Measurements from ENCODE around the gene ANXA8.

ANXA8 gene

GRCh38 chr10:47447209-47447608 lies 36.7 kb downstream of the ANXA8 start:
- Histone ChIP-seq H3K9me3 (ENCODE audit: control insufficient read depth, insufficient read depth, low read length) (no peaks in the 10 kb centered on the region), H3K27me3 (ENCODE audit: control insufficient read depth, insufficient read depth, low read length) (no peaks in the 10 kb centered on the region), H3K4me1 (ENCODE audit: control insufficient read depth, insufficient read depth, low read length) (no peaks in the 10 kb centered on the region), H3K27ac (ENCODE audit: low read length) (no peak overlapping the region), H3K4me3 (ENCODE audit: low read length) (no peak overlapping the region), H3K36me3 (ENCODE audit: control insufficient read depth, insufficient read depth, low read length) (no peaks in the 10 kb centered on the region)
- no CpG with 5 or more reads among the region's 4 CpGs for WGBS (ENCODE audit: insufficient coverage, insufficient read length)
- DNase-seq (ENCODE audit: low read depth, low spot score): no peak

- H3K4me3 ChIP-seq (ENCODE audit: low read length): no peak overlapping the region
- H3K27ac ChIP-seq (ENCODE audit: low read length): no peak overlapping the region
- WGBS (ENCODE audit: insufficient coverage, insufficient read length): no CpG with 5 or more reads among the region's 1 CpG
- no peaks in the 10 kb centered on the region for H3K36me3 ChIP-seq (ENCODE audit: control insufficient read depth, insufficient read depth, low read length)
- no peaks in the 10 kb centered on the region for H3K27me3 ChIP-seq (ENCODE audit: control insufficient read depth, insufficient read depth, low read length)
- H3K9me3 ChIP-seq (ENCODE audit: control insufficient read depth, insufficient read depth, low read length): no peaks in the 10 kb centered on the region
- DNase-seq (ENCODE audit: low read depth, low spot score): no peak
- H3K4me1 ChIP-seq (ENCODE audit: control insufficient read depth, insufficient read depth, low read length): no peaks in the 10 kb centered on the region
Measured at GRCh38 chr10:47445720-47446119, 38.2 kb downstream of the ANXA8 start.

- no peaks in the 10 kb centered on the region for H3K27me3 ChIP-seq (ENCODE audit: control insufficient read depth, insufficient read depth, low read length)
- WGBS (ENCODE audit: insufficient coverage, insufficient read length): no CpG with 5 or more reads among the region's 2 CpGs
- H3K4me3 ChIP-seq (ENCODE audit: low read length): no peak overlapping the region
- H3K9me3 ChIP-seq (ENCODE audit: control insufficient read depth, insufficient read depth, low read length): no peaks in the 10 kb centered on the region
- H3K36me3 ChIP-seq (ENCODE audit: control insufficient read depth, insufficient read depth, low read length): no peaks in the 10 kb centered on the region
- no peaks in the 10 kb centered on the region for H3K4me1 ChIP-seq (ENCODE audit: control insufficient read depth, insufficient read depth, low read length)
- DNase-seq (ENCODE audit: low read depth, low spot score): no peak
- H3K27ac ChIP-seq (ENCODE audit: low read length): no peak overlapping the region
Measured at GRCh38 chr10:47444047-47444446, 39.9 kb downstream of the ANXA8 start.

GRCh38 chr10:47443145-47443544 lies 40.8 kb downstream of the ANXA8 start:
- Histone ChIP-seq H3K27ac (ENCODE audit: low read length) (no peak overlapping the region), H3K4me1 (ENCODE audit: control insufficient read depth, insufficient read depth, low read length) (no peaks in the 10 kb centered on the region), H3K9me3 (ENCODE audit: control insufficient read depth, insufficient read depth, low read length) (no peaks in the 10 kb centered on the region), H3K4me3 (ENCODE audit: low read length) (no peak overlapping the region), H3K36me3 (ENCODE audit: control insufficient read depth, insufficient read depth, low read length) (no peaks in the 10 kb centered on the region), H3K27me3 (ENCODE audit: control insufficient read depth, insufficient read depth, low read length) (no peaks in the 10 kb centered on the region)
- DNase-seq (ENCODE audit: low read depth, low spot score): no peak
- no CpG with 5 or more reads among the region's 2 CpGs for WGBS (ENCODE audit: insufficient coverage, insufficient read length)

GRCh38 chr10:47442351-47442750 lies 41.6 kb downstream of the ANXA8 start:
- DNase-seq (ENCODE audit: low read depth, low spot score): no peak
- H3K27me3 ChIP-seq (ENCODE audit: control insufficient read depth, insufficient read depth, low read length): no peaks in the 10 kb centered on the region
- no CpG with 5 or more reads among the region's 5 CpGs for WGBS (ENCODE audit: insufficient coverage, insufficient read length)

GRCh38 chr10:47441938-47442337 lies 42.0 kb downstream of the ANXA8 start:
- no CpG with 5 or more reads among the region's 4 CpGs for WGBS (ENCODE audit: insufficient coverage, insufficient read length)

More at GRCh38 chr10:47442351-47442750, 41.6 kb downstream of the ANXA8 start:
- H3K27ac ChIP-seq (ENCODE audit: low read length): no peak overlapping the region
- H3K4me1 ChIP-seq (ENCODE audit: control insufficient read depth, insufficient read depth, low read length): no peaks in the 10 kb centered on the region
- H3K4me3 ChIP-seq (ENCODE audit: low read length): no peak overlapping the region
- H3K9me3 ChIP-seq (ENCODE audit: control insufficient read depth, insufficient read depth, low read length): no peaks in the 10 kb centered on the region
- H3K36me3 ChIP-seq (ENCODE audit: control insufficient read depth, insufficient read depth, low read length): no peaks in the 10 kb centered on the region

GRCh38 chr10:47440207-47440606 lies 43.7 kb downstream of the ANXA8 start:
- Histone ChIP-seq H3K27ac (ENCODE audit: low read length) (no peak overlapping the region), H3K4me1 (ENCODE audit: control insufficient read depth, insufficient read depth, low read length) (no peaks in the 10 kb centered on the region), H3K9me3 (ENCODE audit: control insufficient read depth, insufficient read depth, low read length) (no peaks in the 10 kb centered on the region), H3K4me3 (ENCODE audit: low read length) (no peak overlapping the region), H3K36me3 (ENCODE audit: control insufficient read depth, insufficient read depth, low read length) (no peaks in the 10 kb centered on the region), H3K27me3 (ENCODE audit: control insufficient read depth, insufficient read depth, low read length) (no peaks in the 10 kb centered on the region)
- no peak for DNase-seq (ENCODE audit: low read depth, low spot score)
- no CpG with 5 or more reads among the region's 4 CpGs for WGBS (ENCODE audit: insufficient coverage, insufficient read length)

More at GRCh38 chr10:47441938-47442337, 42.0 kb downstream of the ANXA8 start:
- H3K27me3 ChIP-seq (ENCODE audit: control insufficient read depth, insufficient read depth, low read length): no peaks in the 10 kb centered on the region
- H3K27ac ChIP-seq (ENCODE audit: low read length): no peak overlapping the region
- H3K4me1 ChIP-seq (ENCODE audit: control insufficient read depth, insufficient read depth, low read length): no peaks in the 10 kb centered on the region
- H3K9me3 ChIP-seq (ENCODE audit: control insufficient read depth, insufficient read depth, low read length): no peaks in the 10 kb centered on the region
- no peak for DNase-seq (ENCODE audit: low read depth, low spot score)
- no peak overlapping the region for H3K4me3 ChIP-seq (ENCODE audit: low read length)
- no peaks in the 10 kb centered on the region for H3K36me3 ChIP-seq (ENCODE audit: control insufficient read depth, insufficient read depth, low read length)

GRCh38 chr10:47438857-47439474 lies 44.9 kb downstream of the ANXA8 start:
- Histone ChIP-seq H3K4me1 (ENCODE audit: control insufficient read depth, insufficient read depth, low read length) (no peaks in the 10 kb centered on the region), H3K36me3 (ENCODE audit: control insufficient read depth, insufficient read depth, low read length) (no peaks in the 10 kb centered on the region), H3K9me3 (ENCODE audit: control insufficient read depth, insufficient read depth, low read length) (no peaks in the 10 kb centered on the region), H3K27ac (ENCODE audit: low read length) (no peak overlapping the region), H3K4me3 (ENCODE audit: low read length) (no peak overlapping the region), H3K27me3 (ENCODE audit: control insufficient read depth, insufficient read depth, low read length) (no peaks in the 10 kb centered on the region)
- peak; percentile 33 for DNase-seq (ENCODE audit: low read depth, low spot score)
- no CpG with 5 or more reads among the region's 6 CpGs for WGBS (ENCODE audit: insufficient coverage, insufficient read length)

GRCh38 chr10:47435081-47435480 lies 48.8 kb downstream of the ANXA8 start:
- Histone ChIP-seq H3K9me3 (ENCODE audit: control insufficient read depth, insufficient read depth, low read length) (no peaks in the 10 kb centered on the region), H3K36me3 (ENCODE audit: control insufficient read depth, insufficient read depth, low read length) (no peaks in the 10 kb centered on the region), H3K27ac (ENCODE audit: low read length) (no peak overlapping the region), H3K27me3 (ENCODE audit: control insufficient read depth, insufficient read depth, low read length) (no peaks in the 10 kb centered on the region), H3K4me1 (ENCODE audit: control insufficient read depth, insufficient read depth, low read length) (no peaks in the 10 kb centered on the region), H3K4me3 (ENCODE audit: low read length) (no peak overlapping the region)
- no peak for DNase-seq (ENCODE audit: low read depth, low spot score)

GRCh38 chr10:47425813-47426419 lies 58.0 kb downstream of the ANXA8 start:
- Histone ChIP-seq H3K27me3 (ENCODE audit: control insufficient read depth, insufficient read depth, low read length) (no peaks in the 10 kb centered on the region), H3K36me3 (ENCODE audit: control insufficient read depth, insufficient read depth, low read length) (no peaks in the 10 kb centered on the region), H3K9me3 (ENCODE audit: control insufficient read depth, insufficient read depth, low read length) (no peaks in the 10 kb centered on the region), H3K4me3 (ENCODE audit: low read length) (no peak overlapping the region), H3K4me1 (ENCODE audit: control insufficient read depth, insufficient read depth, low read length) (no peaks in the 10 kb centered on the region), H3K27ac (ENCODE audit: low read length) (no peak overlapping the region)
- no CpG with 5 or more reads among the region's 4 CpGs for WGBS (ENCODE audit: insufficient coverage, insufficient read length)
- DNase-seq (ENCODE audit: low read depth, low spot score): no peak

GRCh38 chr10:47424231-47424630 lies 59.7 kb downstream of the ANXA8 start:
- Histone ChIP-seq H3K36me3 (ENCODE audit: control insufficient read depth, insufficient read depth, low read length) (no peaks in the 10 kb centered on the region), H3K27ac (ENCODE audit: low read length) (no peak overlapping the region), H3K4me1 (ENCODE audit: control insufficient read depth, insufficient read depth, low read length) (peaks cover 4% of the 10 kb centered on the region; the same call in 1 of the 2 replicates), H3K9me3 (ENCODE audit: control insufficient read depth, insufficient read depth, low read length) (no peaks in the 10 kb centered on the region), H3K4me3 (ENCODE audit: low read length) (no peak overlapping the region), H3K27me3 (ENCODE audit: control insufficient read depth, insufficient read depth, low read length) (no peaks in the 10 kb centered on the region)
- no peak for DNase-seq (ENCODE audit: low read depth, low spot score)
- WGBS (ENCODE audit: insufficient coverage, insufficient read length): no CpG with 5 or more reads among the region's 8 CpGs
